A673 (cell line): ENCODE measurements around the gene PCSK7. TPM values are rescaled to one million over a fixed set of nuclear protein-coding genes. Genes with fewer than 3 reads are reported as not detected.

Experiments
- BruUV-seq: library from RNA; stranded (reverse); fragments of 400-500 nt; replicated peaks from 2 replicates; lab custom pipeline; 2021; lab: Mats Ljungman, UMichigan
- CTCF ChIA-PET: fragments of 300-600 bp; sonication (Branson Sonifier 250); formaldehyde crosslinking; loops from one replicate; lab custom pipeline; 2022; ENCODE audit warnings: antibody characterized with exemption; lab: Charles Lee
- POLR2A ChIA-PET: fragments of 300-600 bp; sonication (Branson Sonifier 250); formaldehyde crosslinking; loops from one replicate; lab custom pipeline; 2022; ENCODE audit warnings: antibody characterized with exemption; ENCODE audit not compliant: low non-redundant PET; lab: Charles Lee
- DNase-seq: peaks from one replicate; pipeline ENCODE4 v3.0.0-alpha.2; 2015; ENCODE audit warnings: low spot score
- H3K27ac ChIP-seq: fragments of 200-600 bp; sonication (generic); 2 replicates; pipeline ENCODE4 v1.5.1; 2016; ENCODE audit warnings: mixed run types, low read depth, mild to moderate bottlenecking, mixed read lengths, antibody characterized with exemption, low read length; ENCODE audit not compliant: poor library complexity, severe bottlenecking
- H3K27me3 ChIP-seq: fragments of 200-600 bp; sonication (generic); replicated peaks from 2 replicates; pipeline ENCODE4 v1.6.1; 2017; ENCODE audit warnings: mixed run types, low read depth, mild to moderate bottlenecking, mixed read lengths, antibody characterized with exemption, low read length; ENCODE audit not compliant: insufficient read depth, poor library complexity
- H3K36me3 ChIP-seq: fragments of 200-600 bp; sonication (generic); 2 replicates; pipeline ENCODE4 v1.6.1; 2016; ENCODE audit warnings: mixed run types, mild to moderate bottlenecking, mixed read lengths, antibody characterized with exemption, low read length; ENCODE audit not compliant: insufficient read depth, poor library complexity, severe bottlenecking
- H3K4me1 ChIP-seq: fragments of 200-600 bp; sonication (generic); 2 replicates; pipeline ENCODE4 v1.6.1; 2017; ENCODE audit warnings: mixed run types, mild to moderate bottlenecking, mixed read lengths, antibody characterized with exemption, low read length; ENCODE audit not compliant: insufficient read depth, poor library complexity, severe bottlenecking
- H3K4me3 ChIP-seq: fragments of 200-600 bp; sonication (generic); 2 replicates; pipeline ENCODE4 v1.5.1; 2016; ENCODE audit warnings: low read depth, mixed run types, mild to moderate bottlenecking, mixed read lengths, low read length; ENCODE audit not compliant: poor library complexity, severe bottlenecking
- H3K9me3 ChIP-seq: fragments of 200-600 bp; sonication (generic); 2 replicates; pipeline ENCODE4 v1.6.1; 2016; ENCODE audit warnings: mixed run types, low read depth, mild to moderate bottlenecking, mixed read lengths, antibody characterized with exemption, low read length; ENCODE audit not compliant: poor library complexity, severe bottlenecking
- EZH2 ChIP-seq: fragments of 200-600 bp; sonication (generic); IDR thresholded peaks from 2 replicates; pipeline ENCODE4 v1.6.1; 2017; ENCODE audit warnings: borderline replicate concordance, low read depth, mild to moderate bottlenecking, mixed read lengths, antibody characterized with exemption, low read length; ENCODE audit not compliant: poor library complexity, severe bottlenecking
- intact Hi-C: fragments of 100-400 bp; cut with micrococcal nuclease; formaldehyde crosslinking; loops from one replicate; pipeline ENCODE4 v1.10.0; 2022; ENCODE audit not compliant: unreplicated experiment
- total RNA-seq: library from RNA; stranded (reverse); gene quantifications from 2 replicates; pipeline ENCODE4 v1.2.3, GENCODE V29; 2021
- TF ChIP-seq, protein P1 (sequence below): fragments of 300-800, 200-600 bp; sonication (generic); conservative IDR thresholded peaks from 2 replicates; pipeline ENCODE4 v1.5.1; 2017; ENCODE audit warnings: low read depth, mild to moderate bottlenecking, antibody characterized with exemption, low read length, moderate library complexity, mixed read lengths

Gene PCSK7
- total RNA-seq, 1 experiment from 2014 or later = 49.0 TPM

GRCh38 chr11:117232911-117233409, 1.1 kb upstream of the PCSK7 start:
- H3K36me3 ChIP-seq = peaks cover 8% of the 10 kb centered on the region
- POLR2A ChIA-PET = interaction anchor here (0.6 kb wide), 1 partner anchor 13 kb away, joined by 3 read pairs; no protein-coding TSS in a partner anchor
- intact Hi-C loops = loop anchor here (2.0 to 5.0 kb wide), 2 partner anchors 94 to 584 kb away; partner anchors contain the start of gene CEP164
- peak overlapping the region; percentile 99 for H3K4me3 ChIP-seq
- DNase-seq = no peak
- peaks cover 14% of the 10 kb centered on the region for H3K4me1 ChIP-seq
- no peak for TF ChIP-seq EZH2
- TF ChIP-seq, protein P1, sequence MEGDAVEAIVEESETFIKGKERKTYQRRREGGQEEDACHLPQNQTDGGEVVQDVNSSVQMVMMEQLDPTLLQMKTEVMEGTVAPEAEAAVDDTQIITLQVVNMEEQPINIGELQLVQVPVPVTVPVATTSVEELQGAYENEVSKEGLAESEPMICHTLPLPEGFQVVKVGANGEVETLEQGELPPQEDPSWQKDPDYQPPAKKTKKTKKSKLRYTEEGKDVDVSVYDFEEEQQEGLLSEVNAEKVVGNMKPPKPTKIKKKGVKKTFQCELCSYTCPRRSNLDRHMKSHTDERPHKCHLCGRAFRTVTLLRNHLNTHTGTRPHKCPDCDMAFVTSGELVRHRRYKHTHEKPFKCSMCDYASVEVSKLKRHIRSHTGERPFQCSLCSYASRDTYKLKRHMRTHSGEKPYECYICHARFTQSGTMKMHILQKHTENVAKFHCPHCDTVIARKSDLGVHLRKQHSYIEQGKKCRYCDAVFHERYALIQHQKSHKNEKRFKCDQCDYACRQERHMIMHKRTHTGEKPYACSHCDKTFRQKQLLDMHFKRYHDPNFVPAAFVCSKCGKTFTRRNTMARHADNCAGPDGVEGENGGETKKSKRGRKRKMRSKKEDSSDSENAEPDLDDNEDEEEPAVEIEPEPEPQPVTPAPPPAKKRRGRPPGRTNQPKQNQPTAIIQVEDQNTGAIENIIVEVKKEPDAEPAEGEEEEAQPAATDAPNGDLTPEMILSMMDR = no peak
- BruUV-seq = no TSS peak
- no peaks in the 10 kb centered on the region for H3K9me3 ChIP-seq
- no peaks in the 10 kb centered on the region for H3K27me3 ChIP-seq
- peak overlapping the region; percentile 80 for H3K27ac ChIP-seq
- CTCF ChIA-PET = interaction anchor here (0.6 to 1.5 kb wide), 3 partner anchors 11 to 99 kb away, joined by 4 to 7 read pairs (median 5); partner anchors contain the start of gene PAFAH1B2

DNA sequence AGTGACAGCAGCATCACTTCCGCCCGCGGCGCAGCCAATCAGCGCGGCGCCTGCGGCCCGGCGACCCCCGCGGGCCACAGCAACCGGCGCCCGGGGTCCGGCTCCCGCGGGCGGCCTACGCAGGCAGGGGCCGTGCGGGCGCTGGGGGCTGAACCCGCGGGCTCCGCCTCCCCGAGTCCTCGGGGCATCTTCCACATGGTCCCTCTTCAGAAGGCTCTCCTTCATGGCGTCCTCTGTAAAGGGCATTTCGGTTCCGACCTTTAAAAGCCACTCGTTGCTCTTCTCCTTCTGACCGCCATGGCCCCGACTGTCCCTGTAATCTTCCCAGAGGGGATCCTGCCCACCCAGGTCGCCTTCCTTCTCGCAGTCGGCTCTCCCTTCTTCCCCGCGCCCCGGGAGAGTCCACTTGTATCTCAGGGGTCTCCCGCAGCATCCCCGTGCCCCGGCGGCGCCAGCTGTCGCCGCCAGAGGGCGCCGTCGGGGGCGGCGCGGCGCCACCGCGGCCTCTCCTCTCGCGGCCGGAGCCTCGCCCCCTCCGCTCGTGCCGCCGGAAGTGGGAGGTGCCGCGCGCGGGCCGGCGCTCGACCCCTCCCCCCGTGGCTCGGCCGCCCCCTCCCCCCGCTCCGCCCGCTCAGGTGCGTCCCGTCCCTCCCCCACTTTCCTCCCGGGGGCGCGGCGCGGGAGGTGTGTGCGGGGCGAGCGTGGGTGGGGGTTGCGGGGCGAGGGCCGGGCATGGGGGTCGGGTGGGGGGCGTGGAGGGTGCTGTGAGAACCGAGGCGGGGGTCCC, 412 bp upstream of the PCSK7 start, which contains the start of gene RNF214:
Gene RNF214 (plus strand): TSS at position 580 of the 787 bp plus-strand sequence. CDS start 1,602 bp downstream, outside the sequence.
- intact Hi-C loops = loop anchor here (2.0 to 5.0 kb wide), 2 partner anchors 95 to 585 kb away; partner anchors contain the start of gene CEP164
- TF ChIP-seq EZH2 = no peak
- TF ChIP-seq, protein P1 = peak; percentile 81
- BruUV-seq = no TSS peak
- H3K27me3 ChIP-seq = no peaks in the 10 kb centered on the region
- peak within 1 kb of the TSS; percentile 99 for H3K4me3 ChIP-seq
- peak within 1 kb of the TSS; percentile 88 for H3K27ac ChIP-seq
- peaks cover 14% of the 10 kb centered on the region for H3K4me1 ChIP-seq
- POLR2A ChIA-PET = no interaction called here
- CTCF ChIA-PET = interaction anchor here (0.6 to 1.5 kb wide), 6 partner anchors 10 to 485 kb away, joined by 3 to 8 read pairs (median 4); partner anchors contain the start of genes BACE1 and PAFAH1B2
- peak; percentile 90 for DNase-seq
- H3K9me3 ChIP-seq = no peaks in the 10 kb centered on the region
- peaks cover 8% of the 10 kb centered on the region for H3K36me3 ChIP-seq

- intact Hi-C loops = loop anchor here (5.0 kb wide), 1 partner anchor 586 kb away; no protein-coding TSS in a partner anchor
- Histone ChIP-seq H3K4me3 (peak overlapping the region; percentile 99), H3K4me1 (peaks cover 14% of the 10 kb centered on the region), H3K27ac (peak overlapping the region; percentile 88), H3K27me3 (no peaks in the 10 kb centered on the region), H3K36me3 (peaks cover 3% of the 10 kb centered on the region), H3K9me3 (no peaks in the 10 kb centered on the region)
- ChIA-PET POLR2A (no interaction called here), CTCF (interaction anchor here (0.6 to 1.5 kb wide), 3 partner anchors 9 to 484 kb away, joined by 3 to 8 read pairs (median 5); partner anchors contain the start of gene BACE1)
- TF ChIP-seq, protein P1 = no peak
- no peak for TF ChIP-seq EZH2
- BruUV-seq = TSS peak; percentile 45
- DNase-seq = no peak
Measured at GRCh38 chr11:117230999-117231841, 653 bp downstream of the PCSK7 start.
